WERI-Rb-1 (cell line): ENCODE data around the gene CCNI2.

ENCODE experiments used
- DNase-seq: peaks from one replicate; pipeline ENCODE4 v3.0.0-alpha.2; 2020
- H3K27ac ChIP-seq: fragments of 250-450 bp; sonication (Bioruptor Pico); 2 replicates; pipeline ENCODE4 v1.5.1; 2020; ENCODE audit warnings: mild to moderate bottlenecking, moderate library complexity
- H3K27me3 ChIP-seq: fragments of 250-450 bp; sonication (Bioruptor Pico); 2 replicates; pipeline ENCODE4 v1.5.1; 2021; ENCODE audit warnings: mild to moderate bottlenecking, low read depth, moderate library complexity; ENCODE audit not compliant: insufficient read depth, severe bottlenecking
- H3K36me3 ChIP-seq: fragments of 250-450 bp; sonication (Bioruptor Pico); 2 replicates; pipeline ENCODE4 v1.5.1; 2020; ENCODE audit warnings: mild to moderate bottlenecking, moderate library complexity
- H3K4me3 ChIP-seq: 2 replicates; pipeline ENCODE4 v1.5.1; 2011; ENCODE audit warnings: low read depth, mild to moderate bottlenecking, control low read depth, low read length
- H3K9me3 ChIP-seq: fragments of 250-450 bp; sonication (Bioruptor Pico); 2 replicates; pipeline ENCODE4 v1.5.1; 2021; ENCODE audit warnings: mild to moderate bottlenecking, moderate library complexity; ENCODE audit not compliant: severe bottlenecking
- TF ChIP-seq, protein P1 (sequence below): IDR thresholded peaks from 2 replicates; pipeline ENCODE4 v1.5.1; 2011; ENCODE audit warnings: low read depth, mild to moderate bottlenecking, control low read depth, inconsistent platforms, low read length

Gene CCNI2

DNA sequence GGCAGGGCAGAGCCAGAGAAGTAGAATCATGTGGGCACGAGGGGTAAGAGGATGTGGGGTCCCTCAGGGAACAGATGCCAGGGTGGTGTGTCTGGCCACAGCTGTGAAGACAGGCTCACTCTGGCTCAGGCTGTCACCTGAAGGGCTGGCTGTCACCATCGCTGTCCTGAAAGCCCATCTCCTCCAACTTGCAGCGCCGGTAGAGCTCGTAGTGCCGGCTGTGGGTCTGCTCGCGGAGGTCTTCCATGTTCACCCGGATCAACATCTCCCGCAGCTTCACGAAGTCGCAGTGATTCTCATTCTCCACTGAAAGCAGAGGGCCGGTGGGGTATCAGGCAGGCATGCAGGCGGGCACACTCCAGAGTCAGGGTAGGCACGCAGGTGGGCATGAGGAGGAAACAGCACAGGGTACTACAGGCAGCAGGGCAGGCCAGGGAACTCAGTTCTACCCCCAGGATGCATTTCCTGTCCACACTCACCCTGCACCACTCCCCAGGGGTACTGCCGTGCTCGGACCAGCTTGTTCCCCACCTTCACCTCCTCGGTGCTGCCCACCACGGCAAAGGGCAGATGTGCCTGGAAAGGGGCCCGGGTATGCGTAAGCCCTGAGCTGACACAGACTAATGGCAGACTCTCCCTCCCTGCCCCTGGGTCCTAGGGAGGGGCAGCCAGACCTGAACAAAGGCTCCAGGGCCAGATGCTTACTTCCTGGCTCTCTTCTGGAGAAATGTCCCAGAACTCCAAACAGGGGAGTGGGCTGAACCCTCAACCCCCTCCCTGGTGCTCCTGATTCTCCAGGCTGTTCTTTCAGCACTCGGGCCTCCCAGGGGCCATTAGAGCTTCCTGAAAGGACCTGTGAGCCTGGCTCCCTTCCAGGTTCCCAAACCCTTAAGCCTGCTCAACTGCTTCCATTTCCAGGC is 14.4 kb downstream of the CCNI2 start:
- H3K36me3 ChIP-seq, result peaks cover 61% of the 10 kb centered on the region

DNA sequence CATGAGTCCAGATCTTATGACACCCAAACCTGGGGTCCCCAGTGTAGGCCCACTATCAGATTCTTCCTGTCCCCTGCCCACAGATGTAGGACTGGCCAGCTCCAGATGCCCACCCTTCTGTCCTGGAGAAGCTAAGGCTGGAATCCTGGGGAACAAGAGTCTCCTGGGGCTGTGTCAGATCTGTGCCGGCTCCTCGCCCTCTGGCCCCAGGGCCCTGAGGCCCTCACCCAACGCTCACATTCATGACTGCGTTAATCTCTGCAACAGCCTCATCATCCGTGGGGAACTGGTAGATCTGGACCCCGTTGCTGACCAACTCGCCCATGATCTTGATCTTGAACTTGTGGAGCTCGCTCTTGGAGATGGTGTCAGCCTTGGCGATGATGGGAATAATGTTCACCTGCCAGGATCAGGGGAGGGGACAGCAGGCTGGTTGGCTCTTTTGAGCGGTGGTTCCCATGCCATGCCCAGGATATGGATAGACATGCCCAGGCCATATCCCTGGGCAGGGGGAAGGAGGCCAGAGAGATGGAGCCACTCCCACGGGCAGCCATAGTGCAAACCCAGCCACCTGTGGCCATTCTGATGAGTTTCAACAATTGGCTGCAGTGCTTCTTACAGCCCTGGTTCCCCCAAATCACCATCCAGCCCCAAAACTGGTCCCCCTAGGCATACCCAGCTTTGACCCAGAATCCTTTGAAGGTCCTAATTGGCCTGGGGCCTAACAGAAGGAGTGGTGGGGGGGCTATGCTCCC is 15.2 kb downstream of the CCNI2 start:
- Histone ChIP-seq H3K27me3 (no peaks in the 10 kb centered on the region), H3K36me3 (peaks cover 61% of the 10 kb centered on the region), H3K9me3 (no peaks in the 10 kb centered on the region), H3K4me3 (no peak overlapping the region), H3K27ac (no peak overlapping the region)
- no peak for DNase-seq
- TF ChIP-seq, protein P1, sequence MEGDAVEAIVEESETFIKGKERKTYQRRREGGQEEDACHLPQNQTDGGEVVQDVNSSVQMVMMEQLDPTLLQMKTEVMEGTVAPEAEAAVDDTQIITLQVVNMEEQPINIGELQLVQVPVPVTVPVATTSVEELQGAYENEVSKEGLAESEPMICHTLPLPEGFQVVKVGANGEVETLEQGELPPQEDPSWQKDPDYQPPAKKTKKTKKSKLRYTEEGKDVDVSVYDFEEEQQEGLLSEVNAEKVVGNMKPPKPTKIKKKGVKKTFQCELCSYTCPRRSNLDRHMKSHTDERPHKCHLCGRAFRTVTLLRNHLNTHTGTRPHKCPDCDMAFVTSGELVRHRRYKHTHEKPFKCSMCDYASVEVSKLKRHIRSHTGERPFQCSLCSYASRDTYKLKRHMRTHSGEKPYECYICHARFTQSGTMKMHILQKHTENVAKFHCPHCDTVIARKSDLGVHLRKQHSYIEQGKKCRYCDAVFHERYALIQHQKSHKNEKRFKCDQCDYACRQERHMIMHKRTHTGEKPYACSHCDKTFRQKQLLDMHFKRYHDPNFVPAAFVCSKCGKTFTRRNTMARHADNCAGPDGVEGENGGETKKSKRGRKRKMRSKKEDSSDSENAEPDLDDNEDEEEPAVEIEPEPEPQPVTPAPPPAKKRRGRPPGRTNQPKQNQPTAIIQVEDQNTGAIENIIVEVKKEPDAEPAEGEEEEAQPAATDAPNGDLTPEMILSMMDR, result no peak

More for the DNA sequence above, 14.4 kb downstream of the CCNI2 start:
- no peak for DNase-seq
- no peaks in the 10 kb centered on the region for H3K9me3 ChIP-seq
- TF ChIP-seq, protein P1, result no peak
- H3K27me3 ChIP-seq, result no peaks in the 10 kb centered on the region
- no peak overlapping the region for H3K27ac ChIP-seq
- no peak overlapping the region for H3K4me3 ChIP-seq

- DNase-seq, result no peak
- H3K9me3 ChIP-seq, result no peaks in the 10 kb centered on the region
- TF ChIP-seq, protein P1, result no peak
- no peak overlapping the region for H3K27ac ChIP-seq
- no peak overlapping the region for H3K4me3 ChIP-seq
- no peaks in the 10 kb centered on the region for H3K27me3 ChIP-seq
- H3K36me3 ChIP-seq, result peaks cover 56% of the 10 kb centered on the region
Measured at GRCh38 chr5:132763181-132764036, 16.2 kb downstream of the CCNI2 start.

DNA sequence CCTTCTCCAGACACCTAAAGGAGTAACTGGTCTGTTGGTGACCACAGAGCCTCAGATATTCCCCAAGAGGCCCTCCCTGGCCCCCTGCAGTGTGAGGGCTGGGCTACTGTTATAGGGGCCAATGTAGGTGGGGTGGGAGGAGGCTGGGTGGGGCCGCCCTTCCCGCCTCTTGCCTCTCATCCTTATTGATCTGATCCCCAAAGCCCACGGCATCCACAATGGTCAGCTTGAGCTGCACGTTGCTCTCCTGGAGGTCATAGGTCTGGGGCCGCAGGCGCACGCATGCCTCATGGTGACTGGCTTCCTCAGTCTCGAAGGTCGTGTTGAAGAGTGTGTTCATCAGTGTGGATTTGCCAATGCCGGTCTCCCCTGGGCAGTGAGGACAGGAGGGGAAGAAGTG is 16.8 kb downstream of the CCNI2 start:
- H3K9me3 ChIP-seq, result no peaks in the 10 kb centered on the region
- H3K27me3 ChIP-seq, result no peaks in the 10 kb centered on the region
- DNase-seq, result no peak
- peaks cover 53% of the 10 kb centered on the region for H3K36me3 ChIP-seq
- no peak overlapping the region for H3K4me3 ChIP-seq
- no peak overlapping the region for H3K27ac ChIP-seq
- TF ChIP-seq, protein P1, result no peak

DNA sequence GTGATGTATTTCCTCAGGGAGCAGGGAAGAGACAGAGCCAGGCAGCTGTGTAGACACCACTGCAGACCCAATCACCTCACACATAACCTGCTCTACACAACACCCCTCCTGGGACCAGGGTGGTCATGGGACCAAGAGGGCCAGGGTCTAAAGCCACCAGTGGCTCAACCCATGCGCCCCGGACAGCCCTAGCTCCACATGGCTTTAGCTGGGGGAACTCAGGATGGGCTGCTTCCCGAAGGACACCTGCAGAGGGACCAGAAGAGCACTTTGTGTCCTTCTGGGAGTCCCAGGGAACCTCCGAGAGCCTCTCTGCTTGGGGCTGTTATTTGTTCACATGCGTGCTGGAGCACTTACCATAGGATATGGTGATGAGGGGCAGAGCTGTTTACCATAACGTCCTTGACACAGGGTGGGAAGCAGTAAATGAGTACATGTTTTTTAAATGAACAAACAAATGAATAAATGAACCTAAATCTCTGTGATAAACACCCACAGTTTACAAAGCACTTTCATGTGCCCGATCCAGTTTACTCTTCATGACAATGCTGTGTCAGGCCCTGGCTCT is 17.5 kb downstream of the CCNI2 start:
- Histone ChIP-seq H3K9me3 (no peaks in the 10 kb centered on the region), H3K4me3 (no peak overlapping the region), H3K27me3 (no peaks in the 10 kb centered on the region), H3K27ac (no peak overlapping the region), H3K36me3 (peaks cover 48% of the 10 kb centered on the region)
- TF ChIP-seq, protein P1, result no peak
- no peak for DNase-seq
